ENCODE measurements around the gene KCTD5.

KCTD5 gene

GRCh38 chr16:2717383-2718263 lies 35.3 kb downstream of the KCTD5 start:
- Histone ChIP-seq H3K27ac (ENCODE audit: low read depth, low read length) (no peak overlapping the region), H3K79me2 (ENCODE audit: insufficient read depth, low read length) (no peaks in the 10 kb centered on the region), H3K36me3 (ENCODE audit: low read length) (no peaks in the 10 kb centered on the region), H2AFZ (ENCODE audit: low read depth, low read length, severe bottlenecking) (no peak overlapping the region), H3K4me3 (ENCODE audit: insufficient read depth, low read length, poor library complexity, severe bottlenecking) (no peak overlapping the region), H3K9me2 (replicated peaks; ENCODE audit: insufficient read depth, low read length) (no peaks in the 10 kb centered on the region), H3K27me3 (ENCODE audit: low read length) (no peaks in the 10 kb centered on the region), H3F3A (ENCODE audit: insufficient read depth) (no peaks in the 10 kb centered on the region), H3K9ac (ENCODE audit: low read length) (no peak overlapping the region), H3K4me2 (ENCODE audit: low read depth, low read length, poor library complexity, severe bottlenecking) (no peak overlapping the region), H4K20me1 (ENCODE audit: low read depth, low read length) (no peaks in the 10 kb centered on the region), H3K9me3 (ENCODE audit: insufficient read depth, low read length) (no peaks in the 10 kb centered on the region)
- TF ChIP-seq EZH2phosphoT487 (conservative IDR thresholded peaks at IDR 0.05; ENCODE audit: low read length) (no peak), CTCF (IDR thresholded peaks at IDR 0.05; ENCODE audit: insufficient read depth, low read length, poor library complexity, severe bottlenecking) (no peak)

GRCh38 chr16:2719328-2720063 lies 37.2 kb downstream of the KCTD5 start:
- no peak for TF ChIP-seq EZH2phosphoT487 (conservative IDR thresholded peaks at IDR 0.05; ENCODE audit: low read length)
- TF ChIP-seq CTCF (IDR thresholded peaks at IDR 0.05; ENCODE audit: insufficient read depth, low read length, poor library complexity, severe bottlenecking) = no peak
- no peaks in the 10 kb centered on the region for H3F3A ChIP-seq (ENCODE audit: insufficient read depth)
- H2AFZ ChIP-seq (ENCODE audit: low read depth, low read length, severe bottlenecking) = no peak overlapping the region
- H3K9me2 ChIP-seq (replicated peaks; ENCODE audit: insufficient read depth, low read length) = no peaks in the 10 kb centered on the region
- H3K4me2 ChIP-seq (ENCODE audit: low read depth, low read length, poor library complexity, severe bottlenecking) = no peak overlapping the region
- no peak overlapping the region for H3K4me3 ChIP-seq (ENCODE audit: insufficient read depth, low read length, poor library complexity, severe bottlenecking)
- H3K36me3 ChIP-seq (ENCODE audit: low read length) = no peaks in the 10 kb centered on the region
- no peaks in the 10 kb centered on the region for H3K79me2 ChIP-seq (ENCODE audit: insufficient read depth, low read length)
- H4K20me1 ChIP-seq (ENCODE audit: low read depth, low read length) = no peaks in the 10 kb centered on the region
- H3K27ac ChIP-seq (ENCODE audit: low read depth, low read length) = no peak overlapping the region
- H3K27me3 ChIP-seq (ENCODE audit: low read length) = no peaks in the 10 kb centered on the region
- no peaks in the 10 kb centered on the region for H3K9me3 ChIP-seq (ENCODE audit: insufficient read depth, low read length)
- H3K9ac ChIP-seq (ENCODE audit: low read length) = no peak overlapping the region

- peak within 1 kb of the TSS; percentile 81 for H2AFZ ChIP-seq (ENCODE audit: low read depth, low read length, severe bottlenecking)
- H3K4me3 ChIP-seq (ENCODE audit: insufficient read depth, low read length, poor library complexity, severe bottlenecking) = peak within 1 kb of the TSS; percentile 57
- H3K79me2 ChIP-seq (ENCODE audit: insufficient read depth, low read length) = no peaks in the 10 kb centered on the region
- TF ChIP-seq CTCF (IDR thresholded peaks at IDR 0.05; ENCODE audit: insufficient read depth, low read length, poor library complexity, severe bottlenecking) (no peak), EZH2phosphoT487 (conservative IDR thresholded peaks at IDR 0.05; ENCODE audit: low read length) (no peak)
- H3K27me3 ChIP-seq (ENCODE audit: low read length) = no peaks in the 10 kb centered on the region
- H3K4me2 ChIP-seq (ENCODE audit: low read depth, low read length, poor library complexity, severe bottlenecking) = peak within 1 kb of the TSS; percentile 84
- no peaks in the 10 kb centered on the region for H4K20me1 ChIP-seq (ENCODE audit: low read depth, low read length)
- peak within 1 kb of the TSS; percentile 63 for H3K9ac ChIP-seq (ENCODE audit: low read length)
- no peaks in the 10 kb centered on the region for H3K9me3 ChIP-seq (ENCODE audit: insufficient read depth, low read length)
- H3K27ac ChIP-seq (ENCODE audit: low read depth, low read length) = no peak within 1 kb of the TSS
- no peaks in the 10 kb centered on the region for H3F3A ChIP-seq (ENCODE audit: insufficient read depth)
- H3K36me3 ChIP-seq (ENCODE audit: low read length) = no peaks in the 10 kb centered on the region
- no peaks in the 10 kb centered on the region for H3K9me2 ChIP-seq (replicated peaks; ENCODE audit: insufficient read depth, low read length)
These were observed 37.7 kb downstream of the KCTD5 start, which contains the start of gene PRSS27 for GRCh38 chr16:2720064-2720457. TSS of gene PRSS27 (minus strand) at chr16:2720224. CDS start at chr16:2720160, 64 bp downstream.

Measured in SU-DHL-6 (cell line).